Natural killer cell (primary cell): ENCODE data around the gene RAPGEF5. TPM values are rescaled to one million over a fixed set of nuclear protein-coding genes. Genes with fewer than 3 reads are reported as not detected.
"Not testable (repeated sequence)": the region's sequence is repeated elsewhere in the genome, so short reads cannot be mapped to it uniquely, and the experiment has no call there.

Source experiments
- ATAC-seq, 3 donors: fragments of 150-1000 bp in 2 of 3; fragments of 200-7000 bp in 1 of 3; cut with Tn5 transposase; 1 replicate in 1 of 3; 2 replicates in 2 of 3; pipeline ENCODE4 v1.10.0; 2021; ENCODE audit warnings: mild to moderate bottlenecking in 2 of 3, moderate library complexity in 2 of 3
- DNase-seq, 2 donors: peaks; one replicate each; pipeline versions ENCODE4 v3.0.0 to v3.0.0-alpha.2; 2013 to 2021; ENCODE audit warnings: mixed read lengths in 1 of 2
- H3K27ac ChIP-seq: one replicate; pipeline ENCODE4 v1.5.1; 2013; ENCODE audit warnings: mild to moderate bottlenecking, low read length
- H3K27me3 ChIP-seq: one replicate; pipeline ENCODE4 v1.6.1; 2013; ENCODE audit warnings: low read length; ENCODE audit not compliant: control insufficient read depth, insufficient read depth
- H3K36me3 ChIP-seq: one replicate; pipeline ENCODE4 v1.6.1; 2013; ENCODE audit warnings: low read length; ENCODE audit not compliant: control insufficient read depth, insufficient read depth
- H3K4me1 ChIP-seq: one replicate; pipeline ENCODE4 v1.6.1; 2013; ENCODE audit warnings: low read length; ENCODE audit not compliant: control insufficient read depth, insufficient read depth
- H3K4me3 ChIP-seq: one replicate; pipeline ENCODE4 v1.5.1; 2013; ENCODE audit warnings: low read length
- H3K9me3 ChIP-seq: one replicate; pipeline ENCODE4 v1.6.1; 2013; ENCODE audit warnings: low read length; ENCODE audit not compliant: control insufficient read depth, insufficient read depth
- H3K27ac Mint-ChIP-seq, 2 donors: one replicate each; pipeline ENCODE4 v1.8.0; 2022; ENCODE audit warnings: mild to moderate bottlenecking in 2 of 2, mixed read lengths in 2 of 2, moderate library complexity in 1 of 2
- H3K27me3 Mint-ChIP-seq, 2 donors: one replicate each; pipeline ENCODE4 v1.8.0; 2022; ENCODE audit warnings: low read depth in 2 of 2, mixed read lengths in 2 of 2
- H3K36me3 Mint-ChIP-seq: one replicate; pipeline ENCODE4 v1.8.0; 2022; ENCODE audit warnings: mixed read lengths
- H3K4me1 Mint-ChIP-seq, 2 donors: one replicate each; pipeline ENCODE4 v1.8.0; 2022; ENCODE audit warnings: mixed read lengths in 2 of 2
- H3K4me3 Mint-ChIP-seq: one replicate; pipeline ENCODE4 v1.8.0; 2022; ENCODE audit warnings: mild to moderate bottlenecking, moderate library complexity, mixed read lengths
- H3K9me3 Mint-ChIP-seq, 2 donors: one replicate each; pipeline ENCODE4 v1.8.0; 2022; ENCODE audit warnings: mixed read lengths in 2 of 2
- WGBS: methylation state at CpG from one replicate; pipeline ENCODE4 v1.1.7; 2013; ENCODE audit warnings: missing lambda C conversion rate; ENCODE audit not compliant: insufficient coverage; 5-methylcytosine and 5-hydroxymethylcytosine counted together
- intact Hi-C: fragments of 100-400 bp; cut with micrococcal nuclease; formaldehyde crosslinking; loops from one replicate; pipeline ENCODE4 v1.14.2; 2022
- total RNA-seq, 4 donors: library from RNA; stranded (reverse); fragments of 120-200 nt in 1 of 4; gene quantifications; one replicate each; pipeline versions ENCODE4 v1.2.3 to v1.2.4, GENCODE V29; 2013 to 2022
- TF ChIP-seq, protein P1 (sequence below): fragments of 200-600 bp; IDR thresholded peaks from one replicate; pipeline ENCODE4 v1.8.0; 2022; ENCODE audit warnings: antibody characterized with exemption

The RAPGEF5 gene
- total RNA-seq, 3 donors from 2014 or later (not counting 1 experiment from before 2014, with no cell fraction given) = 0.26 to 0.33 TPM; not detected in 1

DNA sequence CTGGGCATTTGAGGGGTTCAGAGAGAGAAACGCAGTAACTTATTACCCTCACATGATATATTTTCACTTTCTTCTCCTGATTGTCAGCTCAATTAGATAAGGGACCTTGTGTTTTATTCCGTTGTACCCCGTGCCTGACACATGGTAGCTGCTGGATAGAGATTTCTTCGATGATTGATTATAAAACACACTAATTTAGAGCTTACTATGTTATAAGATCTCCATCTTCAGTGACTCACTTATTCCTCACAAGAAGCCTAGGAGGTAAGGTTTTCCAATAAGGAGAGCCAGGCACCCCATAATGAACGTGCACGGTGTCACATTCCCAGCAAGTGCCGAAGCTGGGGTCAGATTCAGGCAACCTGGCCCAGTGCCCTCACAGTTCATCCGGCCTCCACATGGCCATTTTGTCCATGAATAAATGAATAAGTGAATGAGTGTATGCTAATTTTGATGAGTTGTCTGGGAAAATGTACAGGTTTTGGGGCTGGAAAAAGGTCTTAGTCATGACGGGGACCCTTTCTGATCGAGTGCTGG is 273.2 kb downstream of the RAPGEF5 start:
- Mint-ChIP-seq H3K9me3 (no peaks in the 10 kb centered on the region), H3K27me3 (peaks cover 13 to 23% of the 10 kb centered on the region in 2 donors), H3K4me1 (peaks cover 8 to 29% of the 10 kb centered on the region in 2 donors), H3K36me3 (no peaks in the 10 kb centered on the region), H3K27ac (peak overlapping the region; percentile 26 to 82), H3K4me3 (peak overlapping the region; percentile 90)
- TF ChIP-seq, protein P1, sequence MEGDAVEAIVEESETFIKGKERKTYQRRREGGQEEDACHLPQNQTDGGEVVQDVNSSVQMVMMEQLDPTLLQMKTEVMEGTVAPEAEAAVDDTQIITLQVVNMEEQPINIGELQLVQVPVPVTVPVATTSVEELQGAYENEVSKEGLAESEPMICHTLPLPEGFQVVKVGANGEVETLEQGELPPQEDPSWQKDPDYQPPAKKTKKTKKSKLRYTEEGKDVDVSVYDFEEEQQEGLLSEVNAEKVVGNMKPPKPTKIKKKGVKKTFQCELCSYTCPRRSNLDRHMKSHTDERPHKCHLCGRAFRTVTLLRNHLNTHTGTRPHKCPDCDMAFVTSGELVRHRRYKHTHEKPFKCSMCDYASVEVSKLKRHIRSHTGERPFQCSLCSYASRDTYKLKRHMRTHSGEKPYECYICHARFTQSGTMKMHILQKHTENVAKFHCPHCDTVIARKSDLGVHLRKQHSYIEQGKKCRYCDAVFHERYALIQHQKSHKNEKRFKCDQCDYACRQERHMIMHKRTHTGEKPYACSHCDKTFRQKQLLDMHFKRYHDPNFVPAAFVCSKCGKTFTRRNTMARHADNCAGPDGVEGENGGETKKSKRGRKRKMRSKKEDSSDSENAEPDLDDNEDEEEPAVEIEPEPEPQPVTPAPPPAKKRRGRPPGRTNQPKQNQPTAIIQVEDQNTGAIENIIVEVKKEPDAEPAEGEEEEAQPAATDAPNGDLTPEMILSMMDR = no peak
- DNase-seq (no peak), ATAC-seq (no peak)
- H3K4me1 ChIP-seq = peaks cover 7% of the 10 kb centered on the region
- H3K9me3 ChIP-seq = no peaks in the 10 kb centered on the region
- H3K27ac ChIP-seq = peak overlapping the region; percentile 76
- intact Hi-C loops = loop anchor here (5.0 kb wide), 1 partner anchor 826 kb away; no protein-coding TSS in a partner anchor
- 77% methylated on average over 7 of the region's 10 CpGs for WGBS
- H3K36me3 ChIP-seq = no peaks in the 10 kb centered on the region
- no peaks in the 10 kb centered on the region for H3K27me3 ChIP-seq
- H3K4me3 ChIP-seq = peak overlapping the region; percentile 72

DNA sequence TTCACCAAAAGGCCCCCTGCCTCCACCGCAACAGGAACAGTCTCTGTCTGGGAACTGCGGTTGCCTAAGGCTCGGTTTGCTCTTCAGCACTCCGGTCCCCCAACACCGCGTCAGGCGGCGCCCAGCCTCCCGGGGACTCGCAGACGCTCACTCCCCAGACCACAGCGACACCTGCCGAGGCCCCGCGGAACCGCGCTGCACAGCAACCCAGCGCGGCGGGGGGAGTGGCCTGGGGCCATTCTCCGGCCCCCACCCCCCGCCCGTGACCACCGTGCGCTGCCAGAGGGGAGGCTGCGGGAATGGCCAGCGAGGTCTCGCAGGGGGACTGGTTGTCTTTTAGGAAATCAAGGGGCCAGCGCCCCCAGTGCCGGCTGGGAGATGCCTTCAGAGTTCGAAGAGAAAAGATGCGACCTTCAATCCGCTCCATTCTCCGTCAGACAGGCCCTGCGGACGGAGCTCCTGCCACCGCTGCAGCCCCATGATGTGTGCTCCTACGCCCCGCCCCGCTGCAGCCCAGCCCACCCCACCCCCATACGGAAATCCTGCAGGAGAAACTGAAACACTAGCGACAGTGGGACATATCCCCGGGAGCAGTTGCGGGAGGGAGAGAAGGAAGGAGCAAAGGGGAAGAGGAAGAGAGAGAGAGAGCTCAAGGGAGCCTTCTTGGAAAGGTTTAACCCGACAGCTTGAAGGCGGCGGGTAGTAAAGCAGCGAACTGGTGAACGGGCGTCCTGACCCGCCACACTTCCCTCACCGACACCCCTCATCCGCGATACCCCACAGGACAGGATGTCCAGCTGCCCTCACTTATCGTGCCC is 273.9 kb downstream of the RAPGEF5 start:
- Histone ChIP-seq H3K4me1 (peaks cover 7% of the 10 kb centered on the region), H3K27ac (peak overlapping the region; percentile 76), H3K9me3 (no peaks in the 10 kb centered on the region), H3K4me3 (peak overlapping the region; percentile 72), H3K36me3 (no peaks in the 10 kb centered on the region), H3K27me3 (peaks cover 4% of the 10 kb centered on the region)
- Mint-ChIP-seq H3K27me3 (peaks cover 15 to 30% of the 10 kb centered on the region in 2 donors), H3K27ac (peak overlapping the region; percentile 41 to 82), H3K9me3 (no peaks in the 10 kb centered on the region), H3K4me3 (peak overlapping the region; percentile 90), H3K4me1 (peaks cover 8 to 24% of the 10 kb centered on the region in 2 donors), H3K36me3 (no peaks in the 10 kb centered on the region)
- TF ChIP-seq, protein P1 = peak; percentile 97
- peak; percentile 84 to 86 for DNase-seq
- peak; percentile 97 to 98 (median 98) for ATAC-seq
- intact Hi-C loops = loop anchor here (5.0 kb wide), 1 partner anchor 826 kb away; no protein-coding TSS in a partner anchor
- WGBS = under 1% methylated on average over 53 of the region's 55 CpGs

DNA sequence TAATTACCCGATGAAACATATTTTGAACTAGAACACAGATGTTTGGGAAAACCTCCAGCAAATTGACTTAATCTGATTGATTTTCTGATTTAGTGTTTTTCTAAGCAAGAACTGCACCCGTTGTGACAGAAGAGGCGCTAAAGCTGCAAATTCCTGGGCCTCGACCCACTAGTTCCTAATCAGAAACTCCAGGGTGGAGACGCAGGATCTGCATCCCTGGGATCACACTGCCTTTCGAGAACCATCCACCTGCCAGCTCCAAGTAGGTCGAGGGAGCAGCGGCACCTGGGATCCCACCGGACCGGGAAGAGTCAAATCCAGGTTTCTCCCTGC is 274.4 kb downstream of the RAPGEF5 start:
- Histone ChIP-seq H3K27ac (peak overlapping the region; percentile 76), H3K4me3 (peak overlapping the region; percentile 72), H3K4me1 (peaks cover 7% of the 10 kb centered on the region), H3K36me3 (no peaks in the 10 kb centered on the region), H3K9me3 (no peaks in the 10 kb centered on the region), H3K27me3 (peaks cover 4% of the 10 kb centered on the region)
- peak overlapping the region; percentile 41 to 82 for H3K27ac Mint-ChIP-seq
- peak; percentile 3 to 7 (median 3) for ATAC-seq
- peak overlapping the region; percentile 90 for H3K4me3 Mint-ChIP-seq
- no peak for DNase-seq
- no peaks in the 10 kb centered on the region for H3K36me3 Mint-ChIP-seq
- intact Hi-C loops = loop anchor here (5.0 kb wide), 1 partner anchor 825 kb away; no protein-coding TSS in a partner anchor
- peaks cover 21 to 36% of the 10 kb centered on the region in 2 donors for H3K27me3 Mint-ChIP-seq
- H3K9me3 Mint-ChIP-seq = no peaks in the 10 kb centered on the region
- 11% methylated on average over 10 of the region's 10 CpGs for WGBS
- TF ChIP-seq, protein P1 = no peak
- H3K4me1 Mint-ChIP-seq = peaks cover 8 to 24% of the 10 kb centered on the region in 2 donors

DNA sequence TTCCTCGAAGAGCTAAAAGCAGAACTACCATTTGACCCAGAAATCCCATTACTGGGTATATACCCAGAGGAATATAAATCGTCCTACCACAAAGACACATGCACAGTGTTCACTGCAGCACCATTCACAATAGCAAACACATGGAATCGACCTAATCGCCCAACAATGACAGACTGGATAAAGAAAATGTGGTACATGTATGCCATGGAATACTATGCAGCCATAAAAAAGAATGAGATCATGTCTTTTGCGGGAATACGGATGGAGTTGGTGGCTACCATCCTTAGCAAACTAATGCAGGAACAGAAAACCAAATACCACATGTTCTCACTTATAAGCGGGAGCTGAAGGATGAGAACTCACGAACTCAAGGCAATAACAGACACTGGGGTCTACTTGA is 276.7 kb downstream of the RAPGEF5 start:
- not testable (repeated sequence) for H3K27ac Mint-ChIP-seq, H3K9me3 ChIP-seq, H3K4me3 ChIP-seq, H3K27ac ChIP-seq, ATAC-seq, DNase-seq, H3K4me3 Mint-ChIP-seq, H3K4me1 ChIP-seq, H3K27me3 ChIP-seq, H3K9me3 Mint-ChIP-seq, H3K36me3 ChIP-seq, H3K36me3 Mint-ChIP-seq
- intact Hi-C loops = loop anchor here (5.0 kb wide), 1 partner anchor 823 kb away; no protein-coding TSS in a partner anchor
- peaks cover 27 to 44% of the 10 kb centered on the region in 2 donors for H3K27me3 Mint-ChIP-seq
- H3K4me1 Mint-ChIP-seq = peaks cover 8 to 24% of the 10 kb centered on the region in 2 donors
- WGBS = 62% methylated on average over 7 of the region's 8 CpGs

DNA sequence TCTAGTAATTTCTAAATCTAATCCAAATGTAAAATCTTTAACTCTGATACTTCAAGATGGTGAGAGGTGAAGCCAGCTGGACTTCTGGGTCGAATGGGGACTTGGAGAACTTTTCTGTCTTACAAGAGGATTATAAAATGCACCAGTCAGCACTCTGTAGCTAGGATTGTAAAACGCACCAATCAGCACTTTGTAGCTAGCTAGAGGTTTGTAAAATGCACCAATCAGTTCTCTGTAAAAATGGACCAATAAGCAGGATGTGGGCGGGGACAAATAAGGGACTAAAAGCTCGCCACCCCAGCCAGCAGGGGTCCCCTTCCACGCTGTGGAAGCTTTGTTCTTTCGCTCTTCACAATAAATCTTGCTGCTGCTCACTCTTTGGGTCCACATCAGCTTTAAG is 278.1 kb downstream of the RAPGEF5 start:
- H3K27me3 Mint-ChIP-seq = peaks cover 35 to 44% of the 10 kb centered on the region in 2 donors
- H3K4me3 ChIP-seq, H3K27me3 ChIP-seq, H3K9me3 ChIP-seq, DNase-seq, H3K4me1 ChIP-seq, intact Hi-C loops, H3K36me3 Mint-ChIP-seq, H3K36me3 ChIP-seq, ATAC-seq, H3K4me3 Mint-ChIP-seq, H3K27ac ChIP-seq, H3K9me3 Mint-ChIP-seq, H3K27ac Mint-ChIP-seq: not testable (repeated sequence)
- peaks cover 8 to 23% of the 10 kb centered on the region in 2 donors for H3K4me1 Mint-ChIP-seq
- 84% methylated on average over 6 of the region's 6 CpGs for WGBS
